Frontal cortex (tissue), 4 donors: ENCODE data around the gene OR8B2. TPM values are rescaled to one million over a fixed set of nuclear protein-coding genes. Genes with fewer than 3 reads are reported as not detected.

ENCODE experiments used
- DNase-seq, 2 donors: peaks; one replicate each; pipeline ENCODE4 v3.0.0; 2012; ENCODE audit warnings: low spot score in 2 of 2
- FAIRE-seq: peaks from 2 replicates; lab custom pipeline; 2012; peaks lifted over from hg19 to GRCh38; lab: Jason Lieb, UNC
- total RNA-seq: library from RNA; depleted of rRNA; stranded (reverse); fragments of >200 nt; gene quantifications from one replicate; pipeline ENCODE4 v1.2.3, GENCODE V29; 2014
- donor health status: control.
- donor health status: control.
- donor health status: control.

OR8B2 gene
- total RNA-seq, 1 donor from 2014 or later = not detected

DNA sequence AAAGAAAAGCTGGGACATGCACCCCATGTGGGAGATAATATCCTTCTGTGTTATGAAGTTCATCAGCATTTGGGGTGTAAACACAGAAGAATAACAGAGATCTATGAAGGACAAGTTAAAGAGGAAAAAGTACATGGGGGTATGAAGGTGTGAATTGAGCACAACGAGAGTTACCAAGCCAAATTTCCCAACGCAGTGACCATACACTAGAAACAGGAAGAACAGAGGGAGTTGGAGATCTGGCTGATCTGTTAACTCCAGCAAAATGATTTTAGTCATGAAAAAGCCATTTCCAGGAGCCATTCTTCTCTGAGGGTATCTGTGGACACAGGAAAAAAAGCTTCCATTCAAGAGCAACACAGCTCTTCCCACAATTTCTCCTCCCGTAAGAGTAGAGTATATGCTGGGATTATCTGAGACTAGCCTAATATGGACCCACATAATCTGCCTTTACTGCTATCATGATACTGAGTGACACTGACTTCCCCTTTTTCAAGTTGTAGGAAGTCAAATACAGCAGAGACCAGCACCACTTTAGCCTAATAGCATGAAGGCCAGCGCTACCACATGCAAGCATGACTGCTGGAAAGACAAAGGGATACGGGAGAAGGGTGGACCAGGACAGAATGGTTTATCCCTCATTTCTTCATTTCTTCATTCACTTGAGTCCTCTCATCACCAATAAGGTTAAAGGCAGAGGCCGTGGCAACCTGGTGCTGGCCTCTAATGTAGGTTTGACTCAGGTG, 44.7 kb downstream of the OR8B2 start:
- FAIRE-seq (no peak), DNase-seq (no peak)

Other genes starting within 250 kb of the OR8B2 start
- gene OR10D3, start 201.2 kb downstream of the OR8B2 start, total RNA-seq = not detected
- gene OR8G1, start 143.4 kb downstream of the OR8B2 start, total RNA-seq = not detected
- gene OR8G5, start 128.1 kb downstream of the OR8B2 start, total RNA-seq = not detected
- not detected for gene OR8D1, start 70.5 kb downstream of the OR8B2 start, total RNA-seq
- not detected for gene OR8D2, start 64.3 kb downstream of the OR8B2 start, total RNA-seq
- gene OR8B3, start 14.5 kb upstream of the OR8B2 start, total RNA-seq = not detected
- not detected for gene OR8B4, start 40.4 kb upstream of the OR8B2 start, total RNA-seq
- not detected for gene OR8B8, start 61.2 kb upstream of the OR8B2 start, total RNA-seq
- not detected for gene OR8B12, start 159.2 kb upstream of the OR8B2 start, total RNA-seq
- gene OR8A1, start 185.5 kb upstream of the OR8B2 start, total RNA-seq = not detected
- not detected for gene PANX3, start 226.9 kb upstream of the OR8B2 start, total RNA-seq
- 35.9 TPM for gene TBRG1, start 238.4 kb upstream of the OR8B2 start, total RNA-seq